Heart left ventricle (tissue), 16 donors: ENCODE data around the gene NARS2. TPM values are rescaled to one million over a fixed set of nuclear protein-coding genes. Genes with fewer than 3 reads are reported as not detected.

Experiments
- ATAC-seq, 4 donors: fragments of 200-7000 bp; cut with Tn5 transposase; one replicate each; pipeline ENCODE4 v1.9.1; 2020 to 2022; ENCODE audit warnings: moderate library complexity in 4 of 4, mild to moderate bottlenecking in 3 of 4, moderate number of reproducible peaks in 1 of 4
- DNase-seq, 5 donors: peaks; one replicate each; pipeline ENCODE4 v3.0.0-alpha.2; 2020
- H3K27ac ChIP-seq, 12 donors: fragments of 200-600 bp; sonication (generic) in 4 of 12; one replicate each; pipeline versions ENCODE4 v1.5.0 to v1.8.0; 2016 to 2022; ENCODE audit warnings: mild to moderate bottlenecking in 2 of 12
- H3K27me3 ChIP-seq, 9 donors: fragments of 200-600 bp; sonication (generic) in 2 of 9; one replicate each; pipeline versions ENCODE4 v1.5.1 to v1.8.0; 2016 to 2022; ENCODE audit warnings: mild to moderate bottlenecking in 3 of 9
- H3K36me3 ChIP-seq, 9 donors: fragments of 200-600 bp; sonication (generic) in 2 of 9; one replicate each; pipeline versions ENCODE4 v1.5.0 to v1.8.0; 2018 to 2022; ENCODE audit warnings: mild to moderate bottlenecking in 2 of 9
- H3K4me1 ChIP-seq, 12 donors: fragments of 200-600 bp; sonication (generic) in 4 of 12; one replicate each; pipeline versions ENCODE4 v1.5.0 to v1.8.0; 2016 to 2022; ENCODE audit warnings: mild to moderate bottlenecking in 3 of 12
- H3K4me3 ChIP-seq, 12 donors: fragments of 200-600 bp; sonication (generic) in 4 of 12; one replicate each; pipeline versions ENCODE4 v1.5.0 to v1.8.0; 2017 to 2022; ENCODE audit warnings: mild to moderate bottlenecking in 9 of 12, moderate library complexity in 4 of 12
- H3K9me3 ChIP-seq, 12 donors: fragments of 200-600 bp; sonication (generic) in 4 of 12; one replicate each; pipeline versions ENCODE4 v1.5.0 to v1.8.0; 2016 to 2022; ENCODE audit warnings: mild to moderate bottlenecking in 1 of 12
- CTCF ChIP-seq, 12 donors: fragments of 200-600 bp; sonication (generic) in 4 of 12; IDR thresholded peaks; one replicate each; pipeline versions ENCODE4 v1.5.0 to v1.8.0; 2018 to 2022; ENCODE audit warnings: antibody characterized with exemption in 12 of 12, mild to moderate bottlenecking in 5 of 12
- POLR2A ChIP-seq, 2 donors: fragments of 450-650 bp; IDR thresholded peaks; one replicate each; pipeline ENCODE4 v1.6.1; 2017; ENCODE audit warnings: antibody characterized with exemption in 2 of 2, mild to moderate bottlenecking in 2 of 2, moderate library complexity in 2 of 2
- WGBS, 4 donors: extraction: QIAGEN DNeasy Blood & Tissue Kit in 2 of 4; methylation state at CpG; one replicate each; pipeline versions ENCODE4 v1.1.5 to v1.1.7; 2013 to 2018; 5-methylcytosine and 5-hydroxymethylcytosine counted together
- intact Hi-C, 10 donors: fragments of 100-400 bp; cut with DNase I; formaldehyde crosslinking; loops; one replicate each; pipeline versions ENCODE4 v1.11.1 to v1.14.2; 2022
- polyA plus RNA-seq, 2 donors: library from polyadenylated mRNA; stranded (reverse); fragments of 200-250 nt; gene quantifications; one replicate each; pipeline ENCODE4 v1.2.3, GENCODE V29; 2013
- total RNA-seq, 9 donors: library from RNA; depleted of rRNA in 2 of 9; stranded (reverse); fragments of >200 nt in 2 of 9; fragmentation: NEBNext Ultra II Directional in 3 of 9; extraction: Animal tissue kit (Norgen Biotek cat#: 25700) in 3 of 9; gene quantifications; one replicate each; pipeline versions ENCODE4 v1.1.0 to v1.2.4, GENCODE V29; 2016 to 2023
- donor health status: ischemic (EF 13 %, LVEDD 7.1; RV severe dilation, severe dysfunction).
- donor health status: healthy with polysubstance abuse.
- donor health status: DM: no; HTN: yes; CAD: no.
- donor health status: DM: no; HTN: no; CAD: no.
- donor health status: ischemic (EF 25% LVEDD 6.9; RV normal size, moderate dysfunction).
- donor health status: ischemic (EF 25% LVEDD 5.7; RV mildly dilated, moderate dysfunction).
- donor health status: healthy.
- donor health status: DM: yes; HTN: yes; CAD: no.
- donor health status: ischemic (EF 35%, LVEDD 5.7; RV mildly dilated, moderate dysfunction).
- donor health status: nonischemic (EF 11% LVEDD 7.7; RV severe dilation, severe dysfunction).
- donor health status: DM: yes; HTN: yes; CAD: no.
- donor health status: PGD.
- donor health status: ischemic (EF 29% LVEDD 5.4; RV normal size, mild dysfunction).
- donor health status: nonischemic (EF 23%, LVEDD 6.1; RV moderate dilation, normal function).

The NARS2 gene
- total and polyA plus RNA-seq, 11 donors: 9.9 to 23.2 (median 15.8) TPM

GRCh38 chr11:78536933-78537332, 37.7 kb downstream of the NARS2 start:
- ATAC-seq: no peak
- TF ChIP-seq CTCF (IDR thresholded peaks at IDR 0.05): no peak
- TF ChIP-seq POLR2A (IDR thresholded peaks at IDR 0.05): no peak
- H3K27me3 ChIP-seq: no peaks in the 10 kb centered on the region
- H3K36me3 ChIP-seq: peaks cover 0 to 14% (median 0%) of the 10 kb centered on the region in 9 donors
- DNase-seq: no peak
- H3K27ac ChIP-seq: no peak overlapping the region
- H3K4me1 ChIP-seq: peaks cover 0 to 16% (median 5%) of the 10 kb centered on the region in 12 donors
- no peak overlapping the region for H3K4me3 ChIP-seq
- no peaks in the 10 kb centered on the region for H3K9me3 ChIP-seq
- 92 to 95% (median 93%) methylated on average over 6 of the region's 6 CpGs for WGBS, 4 donors
- intact Hi-C loops: no loop called here

- Histone ChIP-seq H3K9me3 (no peaks in the 10 kb centered on the region), H3K4me1 (peaks cover 0 to 16% (median 4%) of the 10 kb centered on the region in 12 donors), H3K36me3 (peaks cover 0 to 14% (median 0%) of the 10 kb centered on the region in 9 donors), H3K27ac (no peak overlapping the region), H3K27me3 (no peaks in the 10 kb centered on the region), H3K4me3 (no peak overlapping the region)
- intact Hi-C loops: no loop called here
- ATAC-seq (no peak), DNase-seq (no peak)
- 93 to 98% (median 96%) methylated on average over 2 of the region's 2 CpGs for WGBS, 4 donors
- TF ChIP-seq CTCF (IDR thresholded peaks at IDR 0.05) (no peak), POLR2A (IDR thresholded peaks at IDR 0.05) (no peak)
Measured at GRCh38 chr11:78535920-78536319, 38.7 kb downstream of the NARS2 start.

GRCh38 chr11:78535027-78535426, 39.6 kb downstream of the NARS2 start:
- peaks cover 0 to 9% (median 4%) of the 10 kb centered on the region in 12 donors for H3K4me1 ChIP-seq
- intact Hi-C loops: no loop called here
- no peaks in the 10 kb centered on the region for H3K9me3 ChIP-seq
- no peaks in the 10 kb centered on the region for H3K27me3 ChIP-seq
- no peak overlapping the region for H3K4me3 ChIP-seq
- ATAC-seq (no peak), DNase-seq (no peak)
- peaks cover 0 to 14% (median 0%) of the 10 kb centered on the region in 9 donors for H3K36me3 ChIP-seq
- TF ChIP-seq POLR2A (IDR thresholded peaks at IDR 0.05) (no peak), CTCF (IDR thresholded peaks at IDR 0.05) (no peak)
- WGBS, 4 donors: 93 to 99% (median 98%) methylated on average over 3 of the region's 3 CpGs
- H3K27ac ChIP-seq: no peak overlapping the region

GRCh38 chr11:78533399-78533798, 41.3 kb downstream of the NARS2 start:
- no peaks in the 10 kb centered on the region for H3K9me3 ChIP-seq
- no peak overlapping the region for H3K4me3 ChIP-seq
- peaks cover 0 to 14% (median 0%) of the 10 kb centered on the region in 9 donors for H3K36me3 ChIP-seq
- H3K27ac ChIP-seq: peak overlapping the region in 1 of 12 donors; percentile 63
- DNase-seq: no peak
- H3K27me3 ChIP-seq: no peaks in the 10 kb centered on the region
- ATAC-seq: no peak
- no peaks in the 10 kb centered on the region for H3K4me1 ChIP-seq
- intact Hi-C loops: no loop called here
- TF ChIP-seq CTCF (IDR thresholded peaks at IDR 0.05): no peak
- TF ChIP-seq POLR2A (IDR thresholded peaks at IDR 0.05): no peak
